Loucy (cell line): Measurements from ENCODE around the gene PTPRN2.

Experiments
- EZH2phosphoT487 ChIP-seq: fragments of 200-600 bp; IDR thresholded peaks from 2 replicates; pipeline ENCODE4 v1.6.1; 2018; ENCODE audit warnings: antibody characterized with exemption, mild to moderate bottlenecking, moderate library complexity, borderline replicate concordance
- TF ChIP-seq, protein P1 (sequence below): fragments of 200-600 bp; sonication (generic); conservative IDR thresholded peaks from 2 replicates; pipeline ENCODE4 v1.5.1; 2014; ENCODE audit warnings: mild to moderate bottlenecking, antibody characterized with exemption, low read length

DNA sequence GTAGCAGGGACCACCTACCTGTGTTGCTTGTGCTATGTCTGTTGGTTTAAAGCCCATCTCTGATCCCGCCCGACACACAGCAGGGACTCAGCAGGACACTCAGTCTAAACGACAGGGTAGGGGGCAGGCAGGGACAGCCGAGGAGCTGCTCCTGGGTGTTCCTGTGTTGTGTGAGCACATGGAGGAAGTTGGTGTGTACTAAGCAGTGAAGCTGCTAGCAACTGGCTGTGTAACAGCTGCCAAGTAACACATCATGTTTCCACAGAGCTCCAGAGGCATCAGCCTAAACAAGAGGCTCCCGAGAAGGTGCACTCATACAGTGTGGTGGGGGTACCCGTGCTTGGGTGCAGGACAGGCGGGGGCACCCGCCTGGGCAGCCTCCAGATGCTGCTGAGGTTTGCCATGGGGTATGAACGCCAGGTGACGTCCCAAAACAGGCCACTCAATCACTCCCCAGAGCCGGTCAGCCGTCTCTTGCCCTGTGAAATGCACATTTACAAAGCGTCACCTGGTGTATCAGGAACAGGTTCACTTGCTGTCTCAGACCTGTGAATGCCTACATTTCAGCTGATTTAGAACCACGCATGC is 59.6 kb downstream of the PTPRN2 start:
- TF ChIP-seq, protein P1, sequence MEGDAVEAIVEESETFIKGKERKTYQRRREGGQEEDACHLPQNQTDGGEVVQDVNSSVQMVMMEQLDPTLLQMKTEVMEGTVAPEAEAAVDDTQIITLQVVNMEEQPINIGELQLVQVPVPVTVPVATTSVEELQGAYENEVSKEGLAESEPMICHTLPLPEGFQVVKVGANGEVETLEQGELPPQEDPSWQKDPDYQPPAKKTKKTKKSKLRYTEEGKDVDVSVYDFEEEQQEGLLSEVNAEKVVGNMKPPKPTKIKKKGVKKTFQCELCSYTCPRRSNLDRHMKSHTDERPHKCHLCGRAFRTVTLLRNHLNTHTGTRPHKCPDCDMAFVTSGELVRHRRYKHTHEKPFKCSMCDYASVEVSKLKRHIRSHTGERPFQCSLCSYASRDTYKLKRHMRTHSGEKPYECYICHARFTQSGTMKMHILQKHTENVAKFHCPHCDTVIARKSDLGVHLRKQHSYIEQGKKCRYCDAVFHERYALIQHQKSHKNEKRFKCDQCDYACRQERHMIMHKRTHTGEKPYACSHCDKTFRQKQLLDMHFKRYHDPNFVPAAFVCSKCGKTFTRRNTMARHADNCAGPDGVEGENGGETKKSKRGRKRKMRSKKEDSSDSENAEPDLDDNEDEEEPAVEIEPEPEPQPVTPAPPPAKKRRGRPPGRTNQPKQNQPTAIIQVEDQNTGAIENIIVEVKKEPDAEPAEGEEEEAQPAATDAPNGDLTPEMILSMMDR = no peak
- TF ChIP-seq EZH2phosphoT487 = no peak
